Right lobe of liver (tissue), 4 donors: ENCODE measurements around the gene SLF2.

Experiments
- POLR2A ChIP-seq: fragments of 450-650 bp; IDR thresholded peaks from one replicate; pipeline ENCODE4 v1.6.1; 2017; ENCODE audit warnings: antibody characterized with exemption, mild to moderate bottlenecking
- TF ChIP-seq, protein P1 (sequence below), 4 donors: fragments of 200-600 bp in 3 of 4; fragments of 450-650 bp in 1 of 4; IDR thresholded peaks; one replicate each; pipeline versions ENCODE4 v1.5.1 to v1.8.0; 2016 to 2022; ENCODE audit warnings: antibody characterized with exemption in 4 of 4, mild to moderate bottlenecking in 2 of 4
- donor health status: DM: no; HTN: no; CAD: no.
- donor health status: DM: no; HTN: no; CAD: no.
- donor health status: DM: no; HTN: yes; CAD: no.

DNA sequence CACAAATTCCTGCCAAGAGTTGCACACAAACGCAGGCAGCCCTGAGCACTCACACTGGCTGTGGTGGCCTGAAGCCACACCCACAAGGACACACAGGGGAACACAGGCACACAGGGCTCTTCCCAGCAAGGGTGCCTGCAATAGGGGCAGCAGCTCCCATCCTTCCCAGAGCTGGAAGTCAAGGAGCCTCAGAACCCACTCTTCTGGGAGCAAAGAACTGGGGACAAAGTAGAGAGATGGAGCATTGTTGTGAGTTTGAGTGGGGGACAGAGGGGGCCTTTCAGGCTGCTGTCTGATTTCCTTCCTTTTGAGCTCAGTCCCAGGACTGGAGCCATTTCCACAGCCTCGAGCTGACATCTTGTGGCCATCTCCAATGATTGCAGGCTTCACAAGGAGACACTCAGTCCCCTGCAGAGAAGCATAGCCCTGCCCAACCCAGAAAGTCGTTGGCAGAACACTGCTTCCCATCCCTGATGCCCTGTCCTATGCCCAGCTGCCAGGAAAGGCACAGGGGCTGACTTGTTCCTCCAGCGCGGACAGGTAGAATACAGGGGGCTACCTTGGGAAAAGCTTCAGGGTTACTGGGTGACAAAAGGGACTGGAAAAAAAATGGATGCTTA lies 34.4 kb upstream of the SLF2 start:
- TF ChIP-seq, protein P1, sequence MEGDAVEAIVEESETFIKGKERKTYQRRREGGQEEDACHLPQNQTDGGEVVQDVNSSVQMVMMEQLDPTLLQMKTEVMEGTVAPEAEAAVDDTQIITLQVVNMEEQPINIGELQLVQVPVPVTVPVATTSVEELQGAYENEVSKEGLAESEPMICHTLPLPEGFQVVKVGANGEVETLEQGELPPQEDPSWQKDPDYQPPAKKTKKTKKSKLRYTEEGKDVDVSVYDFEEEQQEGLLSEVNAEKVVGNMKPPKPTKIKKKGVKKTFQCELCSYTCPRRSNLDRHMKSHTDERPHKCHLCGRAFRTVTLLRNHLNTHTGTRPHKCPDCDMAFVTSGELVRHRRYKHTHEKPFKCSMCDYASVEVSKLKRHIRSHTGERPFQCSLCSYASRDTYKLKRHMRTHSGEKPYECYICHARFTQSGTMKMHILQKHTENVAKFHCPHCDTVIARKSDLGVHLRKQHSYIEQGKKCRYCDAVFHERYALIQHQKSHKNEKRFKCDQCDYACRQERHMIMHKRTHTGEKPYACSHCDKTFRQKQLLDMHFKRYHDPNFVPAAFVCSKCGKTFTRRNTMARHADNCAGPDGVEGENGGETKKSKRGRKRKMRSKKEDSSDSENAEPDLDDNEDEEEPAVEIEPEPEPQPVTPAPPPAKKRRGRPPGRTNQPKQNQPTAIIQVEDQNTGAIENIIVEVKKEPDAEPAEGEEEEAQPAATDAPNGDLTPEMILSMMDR (IDR thresholded peaks at IDR 0.05) = peak; percentile 61 to 76 (median 70)
- no peak for TF ChIP-seq POLR2A
